MM.1S (cell line): ENCODE measurements around the gene OR10Z1.

Experiments
- DNase-seq: peaks from one replicate; pipeline ENCODE4 v3.0.0-alpha.2; 2015
- H2AFZ ChIP-seq: fragments of 300-600 bp; sonication (generic); 2 replicates; pipeline ENCODE4 v1.6.0; 2016; ENCODE audit warnings: antibody characterized with exemption, low read length
- H3F3A ChIP-seq: fragments of 300-600 bp; sonication (generic); 2 replicates; pipeline ENCODE4 v1.6.1; 2016; ENCODE audit warnings: mild to moderate bottlenecking, antibody characterized with exemption, low read length, moderate library complexity, mixed read lengths; ENCODE audit not compliant: insufficient read depth
- H3K27ac ChIP-seq: fragments of 300-600 bp; sonication (generic); 2 replicates; pipeline ENCODE4 v1.5.1; 2016; ENCODE audit warnings: mild to moderate bottlenecking, low read length
- H3K27me3 ChIP-seq: fragments of 300-600 bp; sonication (generic); replicated peaks from 2 replicates; pipeline ENCODE4 v1.6.0; 2016; ENCODE audit warnings: low read length; ENCODE audit not compliant: insufficient read depth
- H3K36me3 ChIP-seq: fragments of 300-600 bp; sonication (generic); replicated peaks from 2 replicates; pipeline ENCODE4 v1.6.1; 2016; ENCODE audit warnings: mild to moderate bottlenecking, low read length, mixed read lengths; ENCODE audit not compliant: insufficient read depth
- H3K4me1 ChIP-seq: fragments of 300-600 bp; sonication (generic); 2 replicates; pipeline ENCODE4 v1.6.1; 2016; ENCODE audit warnings: low read length, mixed read lengths
- H3K4me2 ChIP-seq: fragments of 300-600 bp; sonication (generic); 2 replicates; pipeline ENCODE4 v1.6.0; 2016; ENCODE audit warnings: low read depth, low read length
- H3K4me3 ChIP-seq: fragments of 300-600 bp; sonication (generic); 2 replicates; pipeline ENCODE4 v1.5.1; 2016; ENCODE audit warnings: low read length, mixed read lengths
- H3K79me2 ChIP-seq: fragments of 300-600 bp; sonication (generic); 2 replicates; pipeline ENCODE4 v1.6.1; 2016; ENCODE audit warnings: mixed run types, low read length, mixed read lengths
- H3K9ac ChIP-seq: fragments of 300-600 bp; sonication (generic); 2 replicates; pipeline ENCODE4 v1.6.1; 2016; ENCODE audit warnings: low read length, mixed read lengths
- H3K9me2 ChIP-seq: fragments of 300-600 bp; sonication (generic); replicated peaks from 2 replicates; pipeline ENCODE4 v1.6.1; 2016; ENCODE audit warnings: mild to moderate bottlenecking, low read length, mixed read lengths; ENCODE audit not compliant: insufficient read depth
- H3K9me3 ChIP-seq: fragments of 300-600 bp; sonication (generic); replicated peaks from 2 replicates; pipeline ENCODE4 v1.6.1; 2016; ENCODE audit warnings: mild to moderate bottlenecking, low read length, mixed read lengths; ENCODE audit not compliant: insufficient read depth
- H4K20me1 ChIP-seq: fragments of 300-600 bp; sonication (generic); 2 replicates; pipeline ENCODE4 v1.6.1; 2016; ENCODE audit warnings: mild to moderate bottlenecking, low read length, moderate library complexity, mixed read lengths; ENCODE audit not compliant: insufficient read depth
- EZH2 ChIP-seq: fragments of 300-600 bp; sonication (generic); optimal IDR thresholded peaks from 2 replicates; pipeline ENCODE3; 2017; ENCODE audit warnings: low read depth, mild to moderate bottlenecking, antibody characterized with exemption, low read length, mixed read lengths
- EZH2phosphoT487 ChIP-seq: fragments of 300-600 bp; sonication (generic); IDR thresholded peaks from 2 replicates; pipeline ENCODE4 v1.6.1; 2018; ENCODE audit warnings: antibody characterized with exemption, low read length
- TF ChIP-seq, protein P1 (sequence below): fragments of 300-600 bp; sonication (generic); IDR thresholded peaks from 2 replicates; pipeline ENCODE4 v1.5.1; 2016; ENCODE audit warnings: antibody characterized with exemption, low read length, mixed read lengths

The OR10Z1 gene

DNA sequence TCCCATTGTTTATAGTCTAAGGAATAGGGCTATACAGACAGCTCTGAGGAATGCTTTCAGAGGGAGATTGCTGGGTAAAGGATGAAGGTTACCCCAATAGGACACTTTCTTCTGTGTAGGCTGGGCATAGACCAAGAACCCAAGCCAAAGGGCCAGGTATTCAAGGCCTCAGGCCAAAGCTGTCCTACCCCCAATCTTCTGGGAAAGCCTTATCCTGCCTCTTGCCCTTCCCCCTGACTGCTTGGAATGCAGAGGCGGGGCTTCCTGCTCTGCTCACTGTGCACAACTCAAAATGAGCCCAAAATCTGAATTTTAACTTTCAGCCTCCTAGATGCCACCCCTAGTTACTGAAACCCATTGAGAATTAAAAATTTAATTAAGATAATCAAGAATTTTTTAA is 2.2 kb downstream of the OR10Z1 start:
- Histone ChIP-seq H3K36me3 (no peaks in the 10 kb centered on the region), H3K4me3 (no peak overlapping the region), H3F3A (no peaks in the 10 kb centered on the region), H3K4me2 (no peak overlapping the region), H4K20me1 (no peaks in the 10 kb centered on the region), H2AFZ (no peak overlapping the region), H3K4me1 (peaks cover 3% of the 10 kb centered on the region; the same call in 1 of the 2 replicates), H3K9me3 (no peaks in the 10 kb centered on the region), H3K79me2 (no peaks in the 10 kb centered on the region), H3K9me2 (no peaks in the 10 kb centered on the region), H3K27me3 (no peaks in the 10 kb centered on the region), H3K9ac (no peak overlapping the region), H3K27ac (no peak overlapping the region)
- TF ChIP-seq EZH2phosphoT487 (no peak), EZH2 (no peak)
- TF ChIP-seq, protein P1, sequence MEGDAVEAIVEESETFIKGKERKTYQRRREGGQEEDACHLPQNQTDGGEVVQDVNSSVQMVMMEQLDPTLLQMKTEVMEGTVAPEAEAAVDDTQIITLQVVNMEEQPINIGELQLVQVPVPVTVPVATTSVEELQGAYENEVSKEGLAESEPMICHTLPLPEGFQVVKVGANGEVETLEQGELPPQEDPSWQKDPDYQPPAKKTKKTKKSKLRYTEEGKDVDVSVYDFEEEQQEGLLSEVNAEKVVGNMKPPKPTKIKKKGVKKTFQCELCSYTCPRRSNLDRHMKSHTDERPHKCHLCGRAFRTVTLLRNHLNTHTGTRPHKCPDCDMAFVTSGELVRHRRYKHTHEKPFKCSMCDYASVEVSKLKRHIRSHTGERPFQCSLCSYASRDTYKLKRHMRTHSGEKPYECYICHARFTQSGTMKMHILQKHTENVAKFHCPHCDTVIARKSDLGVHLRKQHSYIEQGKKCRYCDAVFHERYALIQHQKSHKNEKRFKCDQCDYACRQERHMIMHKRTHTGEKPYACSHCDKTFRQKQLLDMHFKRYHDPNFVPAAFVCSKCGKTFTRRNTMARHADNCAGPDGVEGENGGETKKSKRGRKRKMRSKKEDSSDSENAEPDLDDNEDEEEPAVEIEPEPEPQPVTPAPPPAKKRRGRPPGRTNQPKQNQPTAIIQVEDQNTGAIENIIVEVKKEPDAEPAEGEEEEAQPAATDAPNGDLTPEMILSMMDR: no peak
- DNase-seq: no peak

DNA sequence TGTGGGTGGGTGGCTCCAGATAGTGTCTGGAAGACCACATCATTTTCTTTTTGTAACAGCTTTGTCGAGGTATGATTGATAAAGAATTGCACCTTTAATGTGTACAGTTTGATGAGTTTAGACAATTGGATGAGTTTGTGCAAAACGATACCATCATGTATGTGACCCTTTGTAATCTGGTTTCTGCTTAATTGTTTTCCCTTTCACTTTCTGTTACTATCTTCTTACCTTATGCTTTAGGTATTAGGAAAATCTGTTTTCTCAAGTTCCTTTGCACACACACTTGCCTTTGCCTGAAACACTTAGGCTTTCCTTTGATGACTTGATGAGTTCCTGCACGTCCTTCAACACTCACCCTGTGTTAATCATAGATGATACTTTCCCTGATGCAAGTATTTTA is 6.8 kb downstream of the OR10Z1 start:
- no peaks in the 10 kb centered on the region for H3K36me3 ChIP-seq
- no peaks in the 10 kb centered on the region for H3F3A ChIP-seq
- no peaks in the 10 kb centered on the region for H3K79me2 ChIP-seq
- no peaks in the 10 kb centered on the region for H3K27me3 ChIP-seq
- no peak overlapping the region for H3K27ac ChIP-seq
- peak overlapping the region; percentile 4 for H3K4me2 ChIP-seq
- TF ChIP-seq EZH2phosphoT487: no peak
- TF ChIP-seq, protein P1: no peak
- no peak for TF ChIP-seq EZH2
- H4K20me1 ChIP-seq: no peaks in the 10 kb centered on the region
- H3K9me2 ChIP-seq: no peaks in the 10 kb centered on the region
- DNase-seq: peak; percentile 68
- no peaks in the 10 kb centered on the region for H3K9me3 ChIP-seq
- H2AFZ ChIP-seq: no peak overlapping the region
- no peak overlapping the region for H3K4me3 ChIP-seq
- H3K9ac ChIP-seq: no peak overlapping the region
- peaks cover 7% of the 10 kb centered on the region; the same call in 1 of the 2 replicates for H3K4me1 ChIP-seq

DNA sequence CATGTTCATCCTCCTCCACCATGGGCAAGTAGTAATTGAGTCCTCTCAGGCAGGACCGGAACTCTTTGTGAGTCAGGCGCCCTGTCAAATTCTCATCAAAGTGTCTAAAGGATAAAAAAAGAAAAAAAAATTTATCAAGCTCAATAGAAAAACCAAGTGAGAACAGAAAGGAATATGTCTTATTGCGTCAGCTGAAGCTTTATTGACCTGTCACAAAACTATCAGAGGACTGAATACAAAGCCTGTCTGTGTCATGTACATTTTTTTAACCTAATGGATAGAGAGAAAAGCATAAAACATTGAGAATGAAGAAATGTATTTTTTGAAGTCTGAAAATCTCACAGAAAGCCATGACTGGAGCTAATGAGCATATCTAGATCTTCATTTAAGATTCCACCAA is 8.7 kb downstream of the OR10Z1 start:
- H3K27me3 ChIP-seq: no peaks in the 10 kb centered on the region
- no peaks in the 10 kb centered on the region for H3K79me2 ChIP-seq
- peaks cover 7% of the 10 kb centered on the region; the same call in 1 of the 2 replicates for H3K4me1 ChIP-seq
- no peaks in the 10 kb centered on the region for H4K20me1 ChIP-seq
- H3K9ac ChIP-seq: no peak overlapping the region
- H3F3A ChIP-seq: no peaks in the 10 kb centered on the region
- TF ChIP-seq, protein P1: no peak
- TF ChIP-seq EZH2: no peak
- no peak for TF ChIP-seq EZH2phosphoT487
- H3K9me2 ChIP-seq: no peaks in the 10 kb centered on the region
- no peaks in the 10 kb centered on the region for H3K9me3 ChIP-seq
- H3K4me3 ChIP-seq: no peak overlapping the region
- H3K36me3 ChIP-seq: no peaks in the 10 kb centered on the region
- no peak overlapping the region for H3K4me2 ChIP-seq
- no peak for DNase-seq
- no peak overlapping the region for H3K27ac ChIP-seq
- no peak overlapping the region for H2AFZ ChIP-seq
